BLaER1 treated with 17β-estradiol and CSF1 and Interleukin-3, amounts not matched to agents 10 nM and 100 nM (cell line): ENCODE data around the gene RXFP2.

ENCODE experiments used
- H3K27ac ChIP-seq, 11 experiments: shearing (Covaris generic); formaldehyde crosslinking; 2 replicates each; pipeline ENCODE4 v1.8.1; 2022
- H3K27me3 ChIP-seq, 11 experiments: shearing (Covaris generic); formaldehyde crosslinking; 2 replicates each; pipeline ENCODE4 v1.8.1; 2022
- H3K36me3 ChIP-seq, 11 experiments: shearing (Covaris generic); formaldehyde crosslinking; 2 replicates each; pipeline ENCODE4 v1.8.1; 2022
- H3K4me1 ChIP-seq, 10 experiments: shearing (Covaris generic); formaldehyde crosslinking; 2 replicates each; pipeline ENCODE4 v1.8.1; 2022
- H3K4me2 ChIP-seq, 11 experiments: shearing (Covaris generic); formaldehyde crosslinking; 2 replicates each; pipeline ENCODE4 v1.8.1; 2022
- H3K4me3 ChIP-seq, 10 experiments: shearing (Covaris generic); formaldehyde crosslinking; 2 replicates each; pipeline ENCODE4 v1.8.1; 2022
- H3K9ac ChIP-seq, 11 experiments: shearing (Covaris generic); formaldehyde crosslinking; 2 replicates each; pipeline ENCODE4 v1.8.1; 2022
- H3K9me3 ChIP-seq, 11 experiments: shearing (Covaris generic); formaldehyde crosslinking; replicated peaks in 1 of 11; 2 replicates each; pipeline ENCODE4 v1.8.1; 2022
- H4K20me1 ChIP-seq, 11 experiments: shearing (Covaris generic); formaldehyde crosslinking; 2 replicates each; pipeline ENCODE4 v1.8.1; 2022
- Cebpa-rat ChIP-seq, 11 experiments: shearing (Covaris generic); IDR thresholded peaks; 2 replicates each; pipeline ENCODE4 v1.8.1; 2022

Gene RXFP2

DNA sequence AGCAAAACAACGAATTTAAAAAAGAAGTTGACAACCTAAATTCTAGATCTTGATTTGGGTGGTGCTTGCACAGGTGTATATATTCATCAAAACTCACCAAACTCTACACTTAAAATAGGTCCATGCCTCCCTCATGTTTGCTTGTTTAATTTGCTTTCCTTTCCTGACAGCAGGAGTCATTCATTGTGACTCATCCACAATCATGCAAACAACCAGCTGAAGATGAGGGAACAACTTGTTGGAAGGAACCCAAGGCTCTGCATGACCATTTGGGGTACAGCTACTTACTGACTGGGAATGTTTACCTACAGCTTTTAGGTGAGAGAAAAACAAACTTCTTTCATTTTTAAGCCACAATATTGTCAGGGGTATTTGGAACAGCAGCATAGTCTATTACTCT, 96.6 kb downstream of the RXFP2 start:
- no peaks in the 10 kb centered on the region for H3K4me1 ChIP-seq
- no peak overlapping the region for H3K4me3 ChIP-seq
- H3K36me3 ChIP-seq, result no peaks in the 10 kb centered on the region
- H3K27ac ChIP-seq, result no peak overlapping the region
- H3K9ac ChIP-seq, result no peak overlapping the region
- no peaks in the 10 kb centered on the region for H3K9me3 ChIP-seq
- no peak for TF ChIP-seq Cebpa-rat (IDR thresholded peaks at IDR 0.05)
- H4K20me1 ChIP-seq, result no peaks in the 10 kb centered on the region
- no peaks in the 10 kb centered on the region for H3K27me3 ChIP-seq
- no peak overlapping the region for H3K4me2 ChIP-seq

DNA sequence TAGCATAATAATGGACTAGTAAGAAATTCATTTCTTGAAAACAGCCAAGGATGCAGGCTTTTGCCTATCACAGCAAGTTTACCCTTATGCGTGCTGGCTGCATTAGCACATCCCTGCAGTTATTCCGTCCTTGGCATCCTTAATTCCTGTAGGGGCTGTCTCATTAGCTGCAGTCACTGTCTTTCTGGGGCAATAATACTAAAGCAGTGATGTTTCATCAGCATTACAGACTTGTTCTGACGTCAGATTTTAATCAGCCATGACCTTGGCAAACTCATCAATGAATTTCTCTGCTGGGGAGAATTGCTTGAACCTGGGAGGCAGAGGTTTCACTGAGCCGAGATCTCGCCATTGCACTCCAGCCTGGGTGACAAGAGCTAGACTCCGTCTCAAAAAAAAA, 103.7 kb downstream of the RXFP2 start:
- H3K4me2 ChIP-seq, result no peak overlapping the region
- no peak overlapping the region for H3K27ac ChIP-seq
- no peaks in the 10 kb centered on the region for H3K9me3 ChIP-seq
- no peaks in the 10 kb centered on the region for H3K36me3 ChIP-seq
- no peak for TF ChIP-seq Cebpa-rat (IDR thresholded peaks at IDR 0.05)
- H3K9ac ChIP-seq, result no peak overlapping the region
- H3K27me3 ChIP-seq, result peaks cover 3 to 11% (median 10%) of the 10 kb centered on the region in 11 experiments; a peak in 19 of 22 replicates
- no peak overlapping the region for H3K4me3 ChIP-seq
- no peaks in the 10 kb centered on the region for H4K20me1 ChIP-seq
- H3K4me1 ChIP-seq, result peaks cover 5 to 11% (median 7%) of the 10 kb centered on the region in 10 experiments; a peak in 18 of 20 replicates

DNA sequence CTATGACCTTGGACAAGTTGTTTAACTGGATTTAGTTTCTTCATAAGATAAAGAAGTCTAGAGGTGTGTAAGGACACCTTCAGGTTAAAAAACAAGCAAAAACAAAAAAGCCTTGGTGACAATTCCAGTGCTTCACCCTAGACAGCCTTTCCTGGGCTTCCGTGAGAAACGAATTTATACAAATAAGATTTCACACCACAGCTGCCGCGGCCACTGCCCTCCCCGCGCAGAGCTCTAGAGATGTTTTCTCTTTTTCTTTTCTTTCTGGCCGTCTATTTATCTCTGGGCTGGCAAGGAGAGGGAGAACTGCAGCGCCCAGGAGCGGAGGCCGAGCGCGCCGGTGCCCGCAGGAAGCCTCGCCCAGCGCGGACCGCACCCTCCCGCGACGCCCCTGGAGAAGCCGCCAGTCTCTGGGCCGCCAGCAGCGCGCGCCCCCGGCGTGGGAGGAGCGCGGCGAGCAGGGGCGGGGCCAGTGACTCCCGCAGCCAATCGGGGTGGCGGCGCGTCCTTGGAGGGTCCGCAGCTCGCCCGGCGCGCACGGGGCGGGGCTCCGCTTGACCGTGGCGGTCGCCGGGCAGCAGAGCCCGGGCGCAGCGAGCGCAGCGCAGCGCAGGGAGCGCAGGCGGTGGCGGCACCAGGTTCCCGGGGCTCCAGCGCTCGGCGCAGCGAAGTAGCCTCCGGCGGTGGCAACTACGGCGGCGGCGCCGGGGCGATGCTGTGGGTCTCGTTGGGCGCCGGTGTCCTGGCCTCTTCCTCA, 107.0 kb downstream of the RXFP2 start:
- Histone ChIP-seq H3K27ac (peak overlapping the region in 7 of 11 experiments; percentile 41 to 77 (median 56); a peak in 11 of 22 replicates), H4K20me1 (no peaks in the 10 kb centered on the region), H3K36me3 (no peaks in the 10 kb centered on the region), H3K4me3 (peak overlapping the region; percentile 66 to 83 (median 76)), H3K4me2 (peak overlapping the region; percentile 93 to 99 (median 97)), H3K9ac (peak overlapping the region; percentile 57 to 78 (median 75)), H3K27me3 (peaks cover 3 to 13% (median 10%) of the 10 kb centered on the region in 11 experiments; a peak in 19 of 22 replicates), H3K4me1 (peaks cover 5 to 11% (median 7%) of the 10 kb centered on the region in 10 experiments; a peak in 18 of 20 replicates), H3K9me3 (no peaks in the 10 kb centered on the region)
- no peak for TF ChIP-seq Cebpa-rat (IDR thresholded peaks at IDR 0.05)

DNA sequence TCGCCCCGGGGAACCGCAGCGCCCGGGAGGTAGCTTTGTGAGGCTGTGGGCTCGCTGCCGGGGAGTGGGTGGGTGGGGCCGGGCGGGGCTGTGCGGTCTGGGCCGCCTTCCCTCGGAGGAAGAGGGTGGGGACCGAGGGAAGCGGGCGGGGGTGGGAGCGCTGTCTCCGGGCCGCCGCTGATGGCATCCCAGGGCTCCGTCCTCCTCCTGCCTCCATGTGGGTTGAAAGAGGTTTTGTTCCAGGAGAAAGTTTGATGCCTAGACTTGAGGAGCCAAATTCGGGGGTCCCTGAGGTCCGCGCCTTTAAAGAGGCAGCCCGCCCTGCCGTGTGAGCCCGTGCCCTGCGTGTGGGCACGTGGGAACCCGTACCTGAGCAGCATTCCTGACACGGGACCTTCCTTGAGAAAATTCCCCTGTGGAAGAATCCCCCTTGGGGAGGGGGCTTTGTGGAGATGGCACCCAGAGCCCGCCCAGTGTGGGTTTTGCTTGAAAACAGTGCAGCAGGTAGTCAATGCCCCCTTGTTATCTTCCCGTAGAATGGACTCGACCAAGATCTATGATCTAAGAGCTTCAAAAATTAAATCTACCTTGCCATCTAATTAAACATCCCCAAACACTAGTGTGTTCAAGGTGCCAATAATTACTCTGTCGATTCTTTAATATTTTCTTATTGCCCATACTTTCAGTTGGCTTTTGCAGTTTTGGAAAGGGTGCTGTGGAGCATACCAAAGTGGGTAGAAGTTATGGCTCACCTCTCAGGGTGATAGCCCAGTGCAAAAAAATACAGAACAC, 107.8 kb downstream of the RXFP2 start:
- Histone ChIP-seq H3K4me3 (peak overlapping the region; percentile 66 to 83 (median 76)), H4K20me1 (no peaks in the 10 kb centered on the region), H3K4me1 (peaks cover 5 to 11% (median 7%) of the 10 kb centered on the region in 10 experiments; a peak in 18 of 20 replicates), H3K9me3 (no peaks in the 10 kb centered on the region), H3K4me2 (peak overlapping the region; percentile 93 to 99 (median 97)), H3K27ac (peak overlapping the region in 7 of 11 experiments; percentile 41 to 77 (median 56); a peak in 10 of 22 replicates), H3K27me3 (peaks cover 3 to 13% (median 10%) of the 10 kb centered on the region in 11 experiments; a peak in 19 of 22 replicates), H3K36me3 (no peaks in the 10 kb centered on the region), H3K9ac (peak overlapping the region; percentile 57 to 78 (median 75))
- no peak for TF ChIP-seq Cebpa-rat (IDR thresholded peaks at IDR 0.05)

DNA sequence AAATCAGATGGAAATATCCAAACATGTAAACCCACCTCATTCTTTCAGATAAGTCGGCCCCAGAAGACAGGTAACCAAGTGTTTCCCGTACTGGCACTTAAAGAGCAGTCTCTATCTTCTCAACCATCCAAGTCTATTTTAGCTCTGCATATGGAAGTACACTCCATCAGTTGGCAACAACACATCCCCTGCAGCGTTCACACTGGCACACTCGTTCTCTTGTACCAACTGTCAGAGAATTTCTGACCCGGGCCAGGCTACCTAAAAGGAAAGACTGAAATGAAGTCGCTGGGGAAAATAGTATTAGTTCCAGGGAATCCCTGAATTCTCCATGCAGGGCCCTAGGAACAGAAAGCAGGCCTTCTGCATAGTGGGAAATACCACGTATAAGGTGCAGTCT, 109.3 kb downstream of the RXFP2 start:
- no peaks in the 10 kb centered on the region for H4K20me1 ChIP-seq
- no peaks in the 10 kb centered on the region for H3K36me3 ChIP-seq
- H3K27me3 ChIP-seq, result peaks cover 3 to 13% (median 10%) of the 10 kb centered on the region in 11 experiments; a peak in 19 of 22 replicates
- no peaks in the 10 kb centered on the region for H3K9me3 ChIP-seq
- H3K4me2 ChIP-seq, result no peak overlapping the region
- no peak overlapping the region for H3K27ac ChIP-seq
- peaks cover 5 to 11% (median 7%) of the 10 kb centered on the region in 10 experiments; a peak in 18 of 20 replicates for H3K4me1 ChIP-seq
- H3K4me3 ChIP-seq, result no peak overlapping the region
- TF ChIP-seq Cebpa-rat (IDR thresholded peaks at IDR 0.05), result no peak
- no peak overlapping the region for H3K9ac ChIP-seq

DNA sequence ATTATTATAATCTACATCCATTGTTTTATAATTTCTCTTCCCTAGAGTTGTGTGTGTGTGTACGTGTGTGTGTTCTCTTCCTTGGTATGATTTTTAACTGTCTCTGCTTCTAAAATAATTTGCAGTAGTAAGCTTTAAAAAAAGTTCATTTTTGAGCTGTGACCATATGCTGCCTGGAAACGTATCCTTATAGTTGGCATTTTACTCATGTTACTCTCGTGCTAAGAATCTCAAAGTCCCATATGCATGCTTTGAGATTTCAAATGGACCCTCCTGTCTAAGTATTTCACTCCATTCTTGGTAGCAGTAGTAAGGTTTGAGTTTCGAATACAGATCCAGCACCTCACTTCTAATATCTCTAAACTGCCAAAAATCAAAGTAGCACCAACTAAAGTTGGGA, 109.9 kb downstream of the RXFP2 start:
- Histone ChIP-seq H3K4me2 (no peak overlapping the region), H3K36me3 (no peaks in the 10 kb centered on the region), H3K27me3 (peaks cover 3 to 13% (median 10%) of the 10 kb centered on the region in 11 experiments; a peak in 19 of 22 replicates), H3K9ac (no peak overlapping the region), H3K4me3 (no peak overlapping the region), H4K20me1 (no peaks in the 10 kb centered on the region), H3K4me1 (peaks cover 5 to 11% (median 7%) of the 10 kb centered on the region in 10 experiments; a peak in 18 of 20 replicates), H3K27ac (no peak overlapping the region), H3K9me3 (no peaks in the 10 kb centered on the region)
- no peak for TF ChIP-seq Cebpa-rat (IDR thresholded peaks at IDR 0.05)

DNA sequence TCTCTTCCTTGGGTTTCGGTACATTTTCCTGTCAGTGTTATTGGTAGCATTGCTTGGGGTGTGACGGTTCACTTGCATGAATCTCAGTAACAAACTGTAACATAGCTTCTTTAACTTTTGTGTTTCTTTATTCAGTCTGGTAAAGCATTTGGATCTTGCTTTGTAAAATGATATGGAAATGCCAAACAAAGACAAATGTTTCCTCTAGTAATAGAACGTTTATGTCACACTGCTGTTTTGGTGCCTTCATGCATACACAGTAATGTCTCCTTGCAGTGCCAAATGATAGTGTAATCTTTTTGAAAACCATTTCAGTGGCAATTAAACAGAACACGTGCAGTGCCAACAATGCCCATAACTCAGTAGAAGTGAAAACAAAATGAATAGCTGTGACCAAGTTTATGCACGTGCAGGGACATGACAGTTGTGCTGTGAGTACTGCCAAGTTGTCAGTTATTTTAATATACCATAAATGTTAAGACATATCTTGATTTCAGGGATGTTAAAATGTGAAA, 110.8 kb downstream of the RXFP2 start:
- Histone ChIP-seq H3K27ac (no peak overlapping the region), H3K4me3 (no peak overlapping the region), H3K36me3 (no peaks in the 10 kb centered on the region), H3K9me3 (no peaks in the 10 kb centered on the region), H3K9ac (no peak overlapping the region), H4K20me1 (no peaks in the 10 kb centered on the region), H3K4me1 (peaks cover 5 to 11% (median 7%) of the 10 kb centered on the region in 10 experiments; a peak in 18 of 20 replicates), H3K27me3 (peaks cover 3 to 13% (median 10%) of the 10 kb centered on the region in 11 experiments; a peak in 19 of 22 replicates), H3K4me2 (no peak overlapping the region)
- TF ChIP-seq Cebpa-rat (IDR thresholded peaks at IDR 0.05), result no peak

DNA sequence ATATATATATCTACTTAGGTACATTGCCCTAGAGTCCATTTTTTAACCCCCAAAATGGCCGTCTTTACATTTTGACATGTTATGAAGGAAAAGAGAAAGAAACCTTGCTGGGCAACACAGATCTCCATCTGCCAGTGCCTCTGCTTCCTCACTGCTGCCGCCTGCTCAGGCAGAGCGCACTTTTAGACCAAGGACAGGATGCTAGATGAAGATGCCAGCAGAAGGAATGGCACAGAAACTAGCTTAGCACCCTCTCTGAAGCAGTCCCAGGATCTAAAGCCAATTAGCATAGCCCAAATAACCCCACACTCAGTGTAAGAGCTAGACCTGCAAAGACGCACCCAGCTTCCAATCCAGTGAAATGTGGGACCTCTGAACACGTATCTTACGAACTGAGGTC, 111.9 kb downstream of the RXFP2 start:
- H3K4me2 ChIP-seq, result no peak overlapping the region
- H4K20me1 ChIP-seq, result no peaks in the 10 kb centered on the region
- H3K4me3 ChIP-seq, result no peak overlapping the region
- no peak overlapping the region for H3K9ac ChIP-seq
- H3K27ac ChIP-seq, result no peak overlapping the region
- H3K27me3 ChIP-seq, result peaks cover 3 to 13% (median 10%) of the 10 kb centered on the region in 11 experiments; a peak in 19 of 22 replicates
- H3K36me3 ChIP-seq, result no peaks in the 10 kb centered on the region
- H3K4me1 ChIP-seq, result peaks cover 5 to 8% (median 7%) of the 10 kb centered on the region in 10 experiments; a peak in 18 of 20 replicates
- TF ChIP-seq Cebpa-rat (IDR thresholded peaks at IDR 0.05), result no peak
- no peaks in the 10 kb centered on the region for H3K9me3 ChIP-seq
